Measurements from ENCODE around the gene MYL7.

The MYL7 gene

DNA sequence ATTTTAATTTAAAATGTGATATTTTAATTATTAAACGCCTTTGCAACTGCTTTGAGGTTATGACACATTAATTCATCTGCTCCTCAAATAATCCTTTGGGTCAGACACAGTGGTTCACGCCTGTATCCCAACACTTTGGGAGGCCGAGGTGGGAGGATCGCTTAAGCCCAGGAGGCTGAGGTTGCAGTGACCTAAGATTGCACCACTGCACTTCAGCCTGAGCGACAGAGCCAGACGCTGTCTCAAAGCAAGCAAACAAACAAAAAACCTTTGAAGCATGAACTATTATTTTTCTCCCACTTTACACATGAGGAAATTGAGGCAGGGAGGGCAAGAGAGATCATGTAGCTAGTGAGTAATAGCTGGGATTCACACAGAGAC is 16.3 kb downstream of the MYL7 start:
- no peak for DNase-seq (ENCODE audit: low read depth, low spot score)
- H3K4me3 ChIP-seq (ENCODE audit: low read depth, low read length) = no peak overlapping the region
- in situ Hi-C loops (cut with HindIII; ENCODE audit: low sequenced_read_pairs) = no loop called here
- TF ChIP-seq, protein P1, sequence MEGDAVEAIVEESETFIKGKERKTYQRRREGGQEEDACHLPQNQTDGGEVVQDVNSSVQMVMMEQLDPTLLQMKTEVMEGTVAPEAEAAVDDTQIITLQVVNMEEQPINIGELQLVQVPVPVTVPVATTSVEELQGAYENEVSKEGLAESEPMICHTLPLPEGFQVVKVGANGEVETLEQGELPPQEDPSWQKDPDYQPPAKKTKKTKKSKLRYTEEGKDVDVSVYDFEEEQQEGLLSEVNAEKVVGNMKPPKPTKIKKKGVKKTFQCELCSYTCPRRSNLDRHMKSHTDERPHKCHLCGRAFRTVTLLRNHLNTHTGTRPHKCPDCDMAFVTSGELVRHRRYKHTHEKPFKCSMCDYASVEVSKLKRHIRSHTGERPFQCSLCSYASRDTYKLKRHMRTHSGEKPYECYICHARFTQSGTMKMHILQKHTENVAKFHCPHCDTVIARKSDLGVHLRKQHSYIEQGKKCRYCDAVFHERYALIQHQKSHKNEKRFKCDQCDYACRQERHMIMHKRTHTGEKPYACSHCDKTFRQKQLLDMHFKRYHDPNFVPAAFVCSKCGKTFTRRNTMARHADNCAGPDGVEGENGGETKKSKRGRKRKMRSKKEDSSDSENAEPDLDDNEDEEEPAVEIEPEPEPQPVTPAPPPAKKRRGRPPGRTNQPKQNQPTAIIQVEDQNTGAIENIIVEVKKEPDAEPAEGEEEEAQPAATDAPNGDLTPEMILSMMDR (IDR thresholded peaks at IDR 0.05; ENCODE audit: low read depth, low read length) = no peak

DNA sequence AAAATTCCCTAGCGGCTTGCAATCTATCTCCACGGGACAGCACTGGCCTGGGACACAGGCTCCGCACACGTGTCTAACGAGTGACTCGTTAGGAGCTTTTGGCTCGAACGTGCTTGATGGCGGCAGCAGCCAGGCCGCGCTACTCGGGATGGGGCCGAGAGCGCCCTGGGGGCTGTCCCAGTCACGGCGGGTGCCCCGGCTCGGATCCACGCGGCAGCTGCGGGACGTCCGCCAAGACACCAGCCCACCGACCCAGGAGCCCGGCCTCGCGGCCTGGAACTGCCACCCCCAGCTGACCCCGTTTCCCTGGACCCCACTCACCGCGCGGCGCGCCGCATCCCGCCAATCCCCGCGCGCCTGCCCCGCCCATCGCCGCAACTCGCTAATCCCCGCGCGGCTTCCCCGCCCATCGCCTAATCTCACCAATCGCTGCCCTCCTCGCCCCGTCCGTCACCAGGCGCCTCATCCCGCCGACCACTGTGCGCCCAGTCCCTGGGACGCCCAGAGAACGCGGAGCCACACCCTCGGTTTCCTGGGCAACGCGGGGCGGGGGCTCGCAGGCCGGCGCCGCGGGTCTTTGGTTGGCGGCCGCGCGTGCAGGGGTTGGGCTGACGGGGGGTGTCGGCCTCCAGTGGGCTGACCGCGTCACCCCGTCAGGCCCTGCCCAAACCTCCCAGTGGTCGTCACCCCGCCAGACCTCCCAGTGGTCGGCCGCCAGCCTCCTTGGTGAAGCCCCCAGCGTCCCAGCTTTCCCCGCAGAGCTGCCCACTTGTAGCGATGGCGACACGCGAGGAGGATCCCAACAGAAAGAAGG is 17.7 kb downstream of the MYL7 start, which contains the start of gene POLD2:
Gene POLD2 (minus strand): TSS at position 359 of the 814 bp plus-strand sequence. CDS start 1,495 bp downstream, outside the sequence.
- DNase-seq (ENCODE audit: low read depth, low spot score) = peak; percentile 97
- in situ Hi-C loops (cut with HindIII; ENCODE audit: low sequenced_read_pairs) = no loop called here
- H3K4me3 ChIP-seq (ENCODE audit: low read depth, low read length) = peak within 1 kb of the TSS; percentile 65
- TF ChIP-seq, protein P1 (IDR thresholded peaks at IDR 0.05; ENCODE audit: low read depth, low read length) = no peak

DNA sequence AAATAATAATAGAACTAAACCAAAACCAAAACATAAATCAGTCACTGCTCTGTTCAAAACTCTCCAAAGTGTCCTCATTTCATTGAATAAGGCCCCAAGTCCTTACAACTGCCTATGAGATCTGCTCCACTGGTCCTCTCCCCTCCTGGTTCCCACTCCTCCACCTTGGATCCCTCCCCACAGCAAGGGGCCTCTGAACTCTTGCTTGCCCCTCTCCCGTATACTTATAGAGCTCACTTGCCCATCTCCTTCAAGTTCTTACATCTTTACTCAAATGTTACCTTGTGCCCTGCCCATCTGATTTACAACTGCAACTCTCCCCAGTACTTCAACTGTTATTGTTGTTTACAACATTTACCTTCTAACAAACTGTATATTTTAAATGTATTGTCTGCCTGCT is 18.6 kb downstream of the MYL7 start:
- TF ChIP-seq, protein P1 (IDR thresholded peaks at IDR 0.05; ENCODE audit: low read depth, low read length) = no peak
- peak overlapping the region; percentile 58 for H3K4me3 ChIP-seq (ENCODE audit: low read depth, low read length)
- no peak for DNase-seq (ENCODE audit: low read depth, low spot score)
- in situ Hi-C loops (cut with HindIII; ENCODE audit: low sequenced_read_pairs) = no loop called here

DNA sequence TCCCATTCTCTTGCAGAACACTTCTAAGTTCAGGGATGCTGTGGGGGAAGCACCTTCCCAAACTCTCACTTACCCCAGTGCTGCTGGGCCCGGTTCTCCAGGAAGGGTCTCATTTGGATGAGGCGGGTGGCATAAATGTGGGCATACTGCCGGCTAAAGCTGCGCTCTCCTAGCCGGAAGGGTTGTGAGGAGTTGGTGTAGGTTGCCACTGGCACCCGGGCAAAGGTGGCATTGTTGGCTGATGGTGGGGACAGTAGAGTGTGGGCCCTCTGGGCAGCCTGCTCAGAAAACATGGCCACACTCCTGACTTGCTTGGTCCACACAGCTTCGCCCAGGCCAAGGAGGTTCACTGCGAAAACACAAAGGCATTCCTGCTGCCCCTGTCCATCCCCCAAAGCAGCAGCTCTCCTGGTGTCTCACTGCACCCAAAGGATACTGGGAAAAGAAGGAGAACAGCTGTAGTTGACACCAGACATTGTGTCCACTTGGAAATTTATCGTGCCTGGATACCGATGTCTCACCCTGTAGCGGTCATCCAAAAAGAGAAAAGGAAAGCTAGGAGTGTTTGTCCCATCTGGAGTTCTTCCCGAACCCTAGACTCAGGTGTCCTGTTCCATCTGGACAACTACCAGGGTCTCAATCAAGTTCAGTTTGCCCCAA is 19.2 kb downstream of the MYL7 start:
- DNase-seq (ENCODE audit: low read depth, low spot score) = no peak
- TF ChIP-seq, protein P1 (IDR thresholded peaks at IDR 0.05; ENCODE audit: low read depth, low read length) = no peak
- in situ Hi-C loops (cut with HindIII; ENCODE audit: low sequenced_read_pairs) = no loop called here
- H3K4me3 ChIP-seq (ENCODE audit: low read depth, low read length) = no peak overlapping the region

DNA sequence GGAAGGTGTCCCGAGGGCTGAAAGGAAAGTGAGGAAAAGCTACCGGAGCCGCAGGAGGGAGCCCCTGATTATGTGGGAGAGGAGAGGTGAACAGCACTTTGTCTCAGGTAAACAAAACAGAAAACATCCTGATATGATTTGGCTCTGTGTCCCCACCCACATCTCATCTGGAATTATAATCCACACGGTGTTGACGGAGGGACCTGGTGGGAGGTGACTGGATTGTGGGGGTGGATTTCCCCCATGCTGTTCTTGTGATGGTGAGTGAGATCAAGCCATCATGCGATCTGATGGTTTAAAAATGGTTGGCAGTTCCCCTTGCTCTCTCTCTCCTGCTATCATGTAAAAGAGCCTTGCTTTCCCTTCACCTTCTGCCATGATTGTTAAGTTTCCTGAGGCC is 20.7 kb downstream of the MYL7 start:
- H3K4me3 ChIP-seq (ENCODE audit: low read depth, low read length) = no peak overlapping the region
- in situ Hi-C loops (cut with HindIII; ENCODE audit: low sequenced_read_pairs) = no loop called here
- TF ChIP-seq, protein P1 (IDR thresholded peaks at IDR 0.05; ENCODE audit: low read depth, low read length) = no peak
- no peak for DNase-seq (ENCODE audit: low read depth, low spot score)

DNA sequence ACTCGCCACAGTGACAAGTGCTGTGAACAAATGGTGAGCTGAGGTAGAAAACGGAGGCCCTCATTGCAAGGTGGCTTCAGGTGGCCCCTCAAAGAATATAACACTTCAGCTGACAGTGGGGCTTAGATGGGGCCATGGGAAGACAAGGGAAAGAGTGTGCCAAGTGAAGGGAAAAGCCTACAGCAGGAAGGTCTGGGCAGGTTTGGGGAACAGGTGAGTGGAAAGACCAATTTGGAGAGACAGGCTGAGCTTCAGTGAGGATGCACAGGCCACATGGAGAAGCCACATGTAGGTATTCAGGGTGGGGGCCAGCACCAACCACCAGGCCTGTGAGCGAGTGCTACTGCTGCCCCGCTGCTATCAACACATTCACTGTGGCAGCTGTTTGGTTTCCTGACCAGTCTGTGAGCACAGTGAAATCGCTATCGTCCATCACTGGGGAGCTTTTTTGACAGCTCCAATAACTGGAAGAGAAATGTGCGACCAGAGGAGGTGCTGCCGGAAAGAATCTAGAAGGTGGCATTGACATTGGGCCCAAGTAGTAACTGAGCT is 21.2 kb downstream of the MYL7 start:
- no peak overlapping the region for H3K4me3 ChIP-seq (ENCODE audit: low read depth, low read length)
- in situ Hi-C loops (cut with HindIII; ENCODE audit: low sequenced_read_pairs) = no loop called here
- TF ChIP-seq, protein P1 (IDR thresholded peaks at IDR 0.05; ENCODE audit: low read depth, low read length) = no peak
- DNase-seq (ENCODE audit: low read depth, low spot score) = no peak

All from astrocyte of the spinal cord (primary cell).